ENCODE measurements around the gene EPB41L3. TPM values are rescaled to one million over a fixed set of nuclear protein-coding genes. Genes with fewer than 3 reads are reported as not detected.

EPB41L3 gene
- total RNA-seq, 1 donor from 2014 or later = 6.3 TPM

- TF ChIP-seq CTCF (IDR thresholded peaks at IDR 0.05; ENCODE audit: borderline replicate concordance) = no peak
- Histone ChIP-seq H3K27me3 (ENCODE audit: low read depth) (no peaks in the 10 kb centered on the region), H3K27ac (replicated peaks) (no peak overlapping the region), H3K4me3 (no peak overlapping the region), H3K36me3 (no peaks in the 10 kb centered on the region), H3K9me3 (replicated peaks) (no peaks in the 10 kb centered on the region), H3K4me1 (no peaks in the 10 kb centered on the region)
- DNase-seq = no peak
- intact Hi-C loops (cut with micrococcal nuclease) = no loop called here
Observed at GRCh38 chr18:5530629-5531178, 13.1 kb downstream of the EPB41L3 start.

GRCh38 chr18:5529471-5529870 lies 14.3 kb downstream of the EPB41L3 start:
- Histone ChIP-seq H3K36me3 (no peaks in the 10 kb centered on the region), H3K9me3 (replicated peaks) (no peaks in the 10 kb centered on the region), H3K27ac (replicated peaks) (no peak overlapping the region), H3K27me3 (ENCODE audit: low read depth) (no peaks in the 10 kb centered on the region), H3K4me1 (no peaks in the 10 kb centered on the region), H3K4me3 (no peak overlapping the region)
- DNase-seq = no peak
- TF ChIP-seq CTCF (IDR thresholded peaks at IDR 0.05; ENCODE audit: borderline replicate concordance) = no peak
- intact Hi-C loops (cut with micrococcal nuclease) = no loop called here

DNA sequence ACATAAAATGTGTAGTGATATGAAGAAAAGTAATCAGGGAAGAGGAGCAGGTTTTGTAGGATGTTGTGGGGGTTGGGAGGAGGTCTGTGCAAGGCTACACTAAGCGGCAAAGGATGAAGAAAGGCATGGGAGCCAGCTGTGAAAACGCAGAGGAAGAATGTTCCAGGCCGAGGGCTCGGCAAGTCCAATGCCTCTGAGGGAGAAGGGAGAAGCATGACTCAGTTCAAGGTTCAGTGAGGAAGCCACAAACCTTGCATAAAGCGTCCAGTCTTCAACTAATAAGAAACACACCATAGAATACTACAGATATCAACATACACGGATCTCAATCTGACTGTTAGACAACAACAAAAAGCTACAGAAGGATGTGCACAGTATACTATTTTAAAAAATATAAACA lies 16.2 kb downstream of the EPB41L3 start:
- no peaks in the 10 kb centered on the region for H3K4me1 ChIP-seq
- TF ChIP-seq CTCF (IDR thresholded peaks at IDR 0.05; ENCODE audit: borderline replicate concordance) = no peak
- no peaks in the 10 kb centered on the region for H3K27me3 ChIP-seq (ENCODE audit: low read depth)
- peak; percentile 43 for DNase-seq
- H3K27ac ChIP-seq (replicated peaks) = peak overlapping the region; percentile 24
- intact Hi-C loops (cut with micrococcal nuclease) = no loop called here
- no peaks in the 10 kb centered on the region for H3K9me3 ChIP-seq (replicated peaks)
- H3K4me3 ChIP-seq = no peak overlapping the region
- H3K36me3 ChIP-seq = no peaks in the 10 kb centered on the region

DNA sequence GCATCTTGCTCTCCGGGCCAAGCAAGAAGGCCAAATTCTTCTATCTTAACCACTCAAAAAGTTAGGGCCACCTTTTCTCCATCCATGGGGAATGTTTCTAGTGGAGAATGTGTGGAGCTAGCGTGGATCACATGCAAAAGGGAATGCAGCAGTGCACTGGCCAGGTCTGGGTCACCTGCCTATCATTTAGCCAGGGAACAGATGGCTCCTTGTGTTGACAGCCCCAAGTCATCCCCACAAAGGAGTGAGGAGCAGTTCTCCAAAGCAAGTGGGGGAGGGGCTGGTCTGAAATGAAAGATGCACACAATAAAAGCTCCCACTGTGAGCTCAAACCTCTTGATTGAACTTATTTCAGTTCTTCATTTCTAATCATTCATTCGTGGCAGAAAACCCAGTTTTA lies 19.1 kb downstream of the EPB41L3 start:
- no peak overlapping the region for H3K4me3 ChIP-seq
- no peak for TF ChIP-seq CTCF (IDR thresholded peaks at IDR 0.05; ENCODE audit: borderline replicate concordance)
- no peaks in the 10 kb centered on the region for H3K27me3 ChIP-seq (ENCODE audit: low read depth)
- no peak overlapping the region for H3K27ac ChIP-seq (replicated peaks)
- no peaks in the 10 kb centered on the region for H3K4me1 ChIP-seq
- H3K9me3 ChIP-seq (replicated peaks) = no peaks in the 10 kb centered on the region
- no peak for DNase-seq
- intact Hi-C loops (cut with micrococcal nuclease) = no loop called here
- no peaks in the 10 kb centered on the region for H3K36me3 ChIP-seq

DNA sequence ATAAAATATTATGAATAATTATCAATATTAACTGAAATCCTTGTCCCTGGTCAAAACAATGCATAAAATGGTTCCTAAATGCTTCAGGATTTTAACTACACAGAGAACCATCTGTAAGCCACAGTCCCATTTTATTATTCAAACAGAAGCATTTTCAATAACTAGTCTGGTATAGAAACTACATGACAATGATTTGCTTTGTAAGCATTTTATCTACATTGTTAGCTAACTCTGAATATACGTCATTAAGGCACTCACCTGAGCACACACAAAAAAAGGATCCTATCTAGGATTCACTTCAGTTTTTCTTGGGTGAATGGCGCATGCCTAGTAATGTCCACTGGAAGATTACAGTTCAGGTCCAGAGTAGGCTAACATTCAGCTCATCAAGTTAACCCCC lies 22.8 kb downstream of the EPB41L3 start:
- DNase-seq = no peak
- no peak overlapping the region for H3K4me3 ChIP-seq
- H3K36me3 ChIP-seq = no peaks in the 10 kb centered on the region
- no peaks in the 10 kb centered on the region for H3K9me3 ChIP-seq (replicated peaks)
- intact Hi-C loops (cut with micrococcal nuclease) = no loop called here
- H3K4me1 ChIP-seq = peaks cover 1% of the 10 kb centered on the region
- no peak for TF ChIP-seq CTCF (IDR thresholded peaks at IDR 0.05; ENCODE audit: borderline replicate concordance)
- peaks cover 3% of the 10 kb centered on the region for H3K27me3 ChIP-seq (ENCODE audit: low read depth)
- H3K27ac ChIP-seq (replicated peaks) = no peak overlapping the region

All from left ventricle myocardium inferior (tissue), 1 donor.